SK-N-MC (cell line): ENCODE results near the gene GATAD2A.
A peak's percentile ranks its signal among the peaks of the same experiment; 100 is the strongest.
"Not testable (repeated sequence)": the region's sequence is repeated elsewhere in the genome, so short reads cannot be mapped to it uniquely, and the experiment has no call there.

Experiments
- DNase-seq: peaks from one replicate; pipeline ENCODE4 v3.0.0-alpha.2; 2011; ENCODE audit warnings: low read depth, low spot score
- H3K27ac ChIP-seq: fragments of 200-600 bp; sonication (generic); 2 replicates; pipeline ENCODE4 v1.5.1; 2016; ENCODE audit warnings: mixed run types
- H3K36me3 ChIP-seq: fragments of 200-600 bp; sonication (generic); 2 replicates; pipeline ENCODE4 v1.6.1; 2017; ENCODE audit warnings: antibody characterized with exemption, low read length, mixed read lengths; ENCODE audit not compliant: insufficient read depth
- H3K4me3 ChIP-seq: fragments of 200-600 bp; sonication (generic); 2 replicates; pipeline ENCODE4 v1.5.1; 2016
- H3K9ac ChIP-seq: fragments of 200-600 bp; sonication (generic); 2 replicates; pipeline ENCODE4 v1.8.0; 2017; ENCODE audit warnings: mixed run types, mixed read lengths; ENCODE audit not compliant: insufficient read length
- H3K9me3 ChIP-seq: fragments of 200-600 bp; sonication (generic); 2 replicates; pipeline ENCODE4 v1.6.1; 2017; ENCODE audit warnings: low read depth, mild to moderate bottlenecking, antibody characterized with exemption, low read length, moderate library complexity, mixed read lengths
- EZH2 ChIP-seq: fragments of 200-600 bp; sonication (generic); IDR thresholded peaks from one replicate; pipeline ENCODE4 v1.6.1; 2017; ENCODE audit warnings: antibody characterized with exemption
- FOXP2 ChIP-seq: optimal IDR thresholded peaks from 2 replicates; pipeline ENCODE3; 2011; ENCODE audit warnings: mild to moderate bottlenecking, moderate library complexity; ENCODE audit not compliant: insufficient read depth; ENCODE audit errors: extremely low read length, control extremely low read depth
- POLR2AphosphoS5 ChIP-seq: IDR thresholded peaks from 2 replicates; pipeline ENCODE4 v1.6.1; 2012; ENCODE audit warnings: mild to moderate bottlenecking, low read depth, low read length, borderline replicate concordance

The GATAD2A gene

DNA sequence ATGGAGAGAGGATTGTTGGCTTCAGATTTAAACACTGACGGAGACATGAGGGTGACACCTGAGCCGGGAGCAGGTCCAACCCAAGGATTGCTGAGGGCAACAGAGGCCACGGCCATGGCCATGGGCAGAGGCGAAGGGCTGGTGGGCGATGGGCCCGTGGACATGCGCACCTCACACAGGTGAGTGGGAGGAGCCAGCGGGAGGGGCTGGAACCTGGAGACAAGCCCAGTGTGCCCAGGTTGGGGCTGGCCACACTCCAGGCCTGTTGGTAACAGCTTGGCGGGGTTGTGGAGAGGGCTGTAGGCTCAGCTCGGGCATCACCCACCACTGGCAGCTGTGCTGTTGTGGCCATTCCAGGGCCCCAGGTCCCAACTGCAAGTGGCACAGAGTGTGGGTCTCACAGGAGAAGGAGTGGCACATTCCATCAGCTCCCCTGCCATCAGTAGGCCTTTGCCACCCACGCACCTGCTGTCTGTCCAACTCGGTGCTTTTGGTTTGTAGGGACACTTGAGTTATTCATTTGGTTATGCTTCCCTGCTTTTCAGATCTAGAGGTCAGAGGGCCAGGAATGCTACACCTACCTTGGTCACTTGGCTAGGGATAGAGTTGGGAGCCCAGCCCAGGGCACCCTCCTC is 60.1 kb downstream of the GATAD2A start:
- Histone ChIP-seq H3K9me3 (peaks cover 25% of the 10 kb centered on the region), H3K4me3 (no peak overlapping the region), H3K27ac (no peak overlapping the region), H3K9ac (no peak overlapping the region), H3K36me3 (peaks cover 63% of the 10 kb centered on the region)
- TF ChIP-seq EZH2 (no peak), POLR2AphosphoS5 (no peak), FOXP2 (no peak)
- DNase-seq, result no peak

DNA sequence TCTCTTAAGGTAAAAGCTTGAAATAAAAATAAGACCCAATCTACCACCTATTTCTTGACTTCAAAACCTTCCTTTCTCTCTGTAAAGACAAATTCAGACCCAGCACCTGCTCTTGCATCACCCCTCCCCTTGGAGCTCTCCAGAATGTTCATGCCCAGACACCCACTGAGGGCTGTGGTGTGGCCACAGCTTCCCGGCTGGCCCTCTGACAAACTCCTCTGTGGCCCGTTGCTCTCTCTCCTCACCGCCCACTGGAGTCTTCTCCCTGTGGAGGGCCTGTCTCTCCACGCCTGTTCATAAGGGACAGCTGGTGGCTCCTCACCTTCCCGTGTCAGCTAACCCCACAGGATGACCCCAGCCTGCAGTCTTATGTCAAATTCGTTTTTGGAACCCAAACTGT is 60.7 kb downstream of the GATAD2A start:
- no peak overlapping the region for H3K27ac ChIP-seq
- H3K36me3 ChIP-seq, result peaks cover 63% of the 10 kb centered on the region
- no peak overlapping the region for H3K9ac ChIP-seq
- TF ChIP-seq FOXP2, result no peak
- TF ChIP-seq EZH2, result no peak
- no peak for TF ChIP-seq POLR2AphosphoS5
- no peak for DNase-seq
- no peak overlapping the region for H3K4me3 ChIP-seq
- H3K9me3 ChIP-seq, result peaks cover 25% of the 10 kb centered on the region

DNA sequence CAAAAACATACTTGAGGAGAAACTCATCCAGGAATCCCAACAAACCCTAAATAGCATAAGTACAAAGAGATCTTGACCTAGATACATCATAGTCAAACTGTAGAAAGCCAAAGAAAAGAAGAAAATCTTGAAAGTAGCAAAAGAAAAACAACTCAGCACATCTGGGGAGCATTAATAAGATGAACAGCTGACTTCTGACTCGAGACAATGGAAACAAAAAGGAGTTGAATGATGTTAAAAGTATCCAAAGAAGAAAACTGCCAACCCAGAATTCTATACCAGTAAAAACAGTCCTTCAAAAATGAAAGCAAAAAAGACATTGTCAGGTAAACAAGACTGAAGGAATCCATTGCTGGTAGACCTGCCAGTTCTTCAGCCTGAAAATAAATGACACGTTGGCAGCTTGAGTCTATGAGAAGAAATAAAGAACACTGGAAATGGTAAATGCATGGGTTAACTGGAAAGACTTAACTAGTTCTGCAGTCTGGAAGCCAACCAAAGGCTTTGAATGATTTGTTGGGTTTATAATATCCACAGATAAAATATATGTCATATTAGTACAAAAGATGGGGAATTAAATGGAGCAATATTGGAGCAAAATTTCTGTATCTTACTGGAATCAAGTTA is 63.1 kb downstream of the GATAD2A start:
- H3K36me3 ChIP-seq, result peaks cover 71% of the 10 kb centered on the region
- H3K9ac ChIP-seq, result no peak overlapping the region
- peaks cover 25% of the 10 kb centered on the region for H3K9me3 ChIP-seq
- TF ChIP-seq POLR2AphosphoS5, result no peak
- no peak for TF ChIP-seq FOXP2
- no peak for TF ChIP-seq EZH2
- DNase-seq, result no peak
- no peak overlapping the region for H3K4me3 ChIP-seq
- no peak overlapping the region for H3K27ac ChIP-seq

DNA sequence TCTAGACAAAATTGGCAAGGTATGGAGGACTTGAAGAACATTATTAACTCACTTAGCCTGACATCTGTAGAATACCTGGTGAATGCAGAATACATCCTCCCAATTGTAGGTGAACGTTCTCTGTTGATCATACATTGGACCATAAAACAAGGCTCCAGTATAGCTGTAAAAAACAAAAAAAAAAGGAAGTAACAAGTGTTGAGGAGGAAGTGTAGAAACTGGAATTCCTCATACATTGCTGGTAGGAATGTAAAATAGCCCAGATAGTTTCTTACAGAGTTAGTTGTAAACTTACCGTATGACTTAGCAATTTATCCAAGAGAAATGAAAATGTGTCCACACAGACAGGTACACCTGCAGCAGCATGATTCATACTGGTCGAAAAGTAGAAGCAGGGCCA is 65.1 kb downstream of the GATAD2A start:
- H3K27ac ChIP-seq, result no peak overlapping the region
- DNase-seq, result no peak
- H3K9me3 ChIP-seq, result peaks cover 25% of the 10 kb centered on the region
- H3K4me3 ChIP-seq, result no peak overlapping the region
- H3K36me3 ChIP-seq, result peaks cover 57% of the 10 kb centered on the region
- no peak for TF ChIP-seq FOXP2
- TF ChIP-seq EZH2, result no peak
- TF ChIP-seq POLR2AphosphoS5, result no peak
- no peak overlapping the region for H3K9ac ChIP-seq

GRCh38 chr19:19471682-19472081 is 66.2 kb downstream of the GATAD2A start:
- H3K9ac ChIP-seq, result no peak overlapping the region
- DNase-seq, result no peak
- no peak for TF ChIP-seq POLR2AphosphoS5
- TF ChIP-seq EZH2, result no peak
- no peak for TF ChIP-seq FOXP2
- no peak overlapping the region for H3K4me3 ChIP-seq
- H3K9me3 ChIP-seq, result peaks cover 19% of the 10 kb centered on the region
- H3K36me3 ChIP-seq, result peaks cover 46% of the 10 kb centered on the region
- H3K27ac ChIP-seq, result no peak overlapping the region

GRCh38 chr19:19472106-19472505 is 66.6 kb downstream of the GATAD2A start:
- not testable (repeated sequence) for H3K4me3 ChIP-seq, H3K27ac ChIP-seq, H3K9ac ChIP-seq, DNase-seq
- H3K36me3 ChIP-seq, result peaks cover 42% of the 10 kb centered on the region
- peaks cover 16% of the 10 kb centered on the region for H3K9me3 ChIP-seq

GRCh38 chr19:19475015-19475765 is 69.7 kb downstream of the GATAD2A start:
- no peak for DNase-seq
- H3K27ac ChIP-seq, result peak overlapping the region; percentile 31; the same call in 1 of the 2 replicates
- H3K4me3 ChIP-seq, result no peak overlapping the region
- no peak overlapping the region for H3K9ac ChIP-seq
- no peaks in the 10 kb centered on the region for H3K9me3 ChIP-seq
- H3K36me3 ChIP-seq, result peaks cover 16% of the 10 kb centered on the region; the same call in 1 of the 2 replicates
- TF ChIP-seq POLR2AphosphoS5, result no peak; the same call in 1 of the 2 replicates
- no peak for TF ChIP-seq FOXP2
- TF ChIP-seq EZH2, result no peak

DNA sequence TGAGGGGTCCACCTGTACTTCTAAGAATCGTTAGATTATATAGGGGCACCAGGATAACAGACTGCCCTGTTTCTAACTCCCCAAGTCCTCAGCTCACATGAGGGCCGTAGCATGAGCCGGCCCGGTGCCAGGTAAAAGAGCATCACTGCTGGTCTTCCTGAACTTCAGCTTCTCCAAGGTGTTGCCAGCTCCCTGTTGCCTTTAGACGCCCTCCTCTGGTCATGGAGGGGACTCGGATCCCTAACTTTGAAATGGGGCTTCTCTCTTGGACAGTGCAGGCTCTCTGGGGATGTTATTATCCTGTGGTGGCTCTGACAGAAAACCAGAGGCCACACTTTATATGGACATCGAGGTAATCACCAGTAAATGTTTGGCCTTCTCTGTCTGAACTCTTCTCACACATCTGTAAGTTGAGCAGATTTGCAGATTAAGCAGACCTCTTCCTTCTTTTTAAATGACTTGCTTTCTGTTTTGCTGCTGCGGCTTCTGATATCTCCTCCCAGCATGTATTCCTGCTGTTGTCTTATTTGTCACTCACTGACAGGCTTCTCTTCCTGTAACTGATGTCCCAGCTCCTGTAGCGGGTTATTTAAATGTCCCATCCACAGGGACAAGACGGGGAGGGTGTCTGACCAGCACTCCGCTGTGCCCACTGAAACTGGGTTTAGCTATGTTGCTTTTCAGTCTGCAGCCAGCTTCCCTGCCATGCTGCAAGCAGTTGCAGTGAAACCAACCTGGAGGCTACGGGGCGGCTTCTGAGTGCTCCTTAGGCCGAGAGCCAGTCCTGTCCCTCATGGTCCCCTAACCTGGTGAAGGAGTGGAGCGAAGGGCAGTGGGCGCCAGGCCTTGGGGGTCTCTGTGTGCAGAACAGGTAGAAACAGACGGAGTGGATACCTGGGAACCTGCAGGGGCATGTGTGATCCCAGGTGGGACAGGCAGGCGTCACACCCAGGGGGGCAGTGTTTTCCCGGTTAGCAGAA is 70.7 kb downstream of the GATAD2A start:
- no peak overlapping the region for H3K9ac ChIP-seq
- no peak overlapping the region for H3K27ac ChIP-seq
- peaks cover 22% of the 10 kb centered on the region; the same call in 1 of the 2 replicates for H3K36me3 ChIP-seq
- no peak overlapping the region for H3K4me3 ChIP-seq
- TF ChIP-seq EZH2, result no peak
- TF ChIP-seq FOXP2, result no peak
- no peak for TF ChIP-seq POLR2AphosphoS5
- DNase-seq, result no peak
- H3K9me3 ChIP-seq, result no peaks in the 10 kb centered on the region
